Trophoblast cell (in vitro differentiated cells and primary cell): ENCODE data around the gene ZC3H13.
"Not testable (repeated sequence)": the region's sequence is repeated elsewhere in the genome, so short reads cannot be mapped to it uniquely, and the experiment has no call there.

Source experiments
- DNase-seq, 2 donors: peaks; one replicate each; pipeline ENCODE4 v3.0.0-alpha.2; 2016
- H2AFZ ChIP-seq: 2 replicates; pipeline ENCODE4 v1.6.1; 2013; ENCODE audit warnings: low read length, moderate library complexity, mild to moderate bottlenecking; ENCODE audit not compliant: insufficient read depth, poor library complexity
- H2AK5ac ChIP-seq: 2 replicates; pipeline ENCODE4 v1.6.1; 2013; ENCODE audit warnings: mild to moderate bottlenecking, low read length
- H2BK120ac ChIP-seq: 2 replicates; pipeline ENCODE4 v1.6.1; 2013; ENCODE audit warnings: low read length, mild to moderate bottlenecking, moderate library complexity; ENCODE audit not compliant: insufficient read depth, poor library complexity
- H2BK12ac ChIP-seq: 2 replicates; pipeline ENCODE4 v1.6.1; 2013; ENCODE audit warnings: mild to moderate bottlenecking, low read length, moderate library complexity
- H2BK5ac ChIP-seq: 2 replicates; pipeline ENCODE4 v1.6.1; 2013; ENCODE audit warnings: low read length, low read depth, moderate library complexity, mild to moderate bottlenecking; ENCODE audit not compliant: poor library complexity
- H3K14ac ChIP-seq: 2 replicates; pipeline ENCODE4 v1.6.1; 2013; ENCODE audit warnings: mild to moderate bottlenecking, low read length
- H3K18ac ChIP-seq: 2 replicates; pipeline ENCODE4 v1.6.1; 2013; ENCODE audit warnings: mild to moderate bottlenecking, low read length
- H3K23ac ChIP-seq: 2 replicates; pipeline ENCODE4 v1.6.1; 2013; ENCODE audit warnings: low read length
- H3K27ac ChIP-seq: 2 replicates; pipeline ENCODE4 v1.5.1; 2013; ENCODE audit warnings: low read depth, mild to moderate bottlenecking, inconsistent platforms, low read length, moderate library complexity
- H3K27me3 ChIP-seq: 2 replicates; pipeline ENCODE4 v1.6.1; 2013; ENCODE audit warnings: inconsistent platforms, mild to moderate bottlenecking, low read length, moderate library complexity; ENCODE audit not compliant: insufficient read depth
- H3K36me3 ChIP-seq, 2 experiments: 1 replicate in 1 of 2; 2 replicates in 1 of 2; pipeline ENCODE4 v1.6.1; 2013; ENCODE audit warnings: low read length in 2 of 2, mild to moderate bottlenecking in 2 of 2, moderate library complexity in 1 of 2; ENCODE audit not compliant: insufficient read depth in 2 of 2, control insufficient read depth in 1 of 2
- H3K4ac ChIP-seq: 2 replicates; pipeline ENCODE4 v1.6.1; 2013; ENCODE audit warnings: low read depth, mild to moderate bottlenecking, low read length, moderate library complexity
- H3K4me1 ChIP-seq, 2 experiments: 1 replicate in 1 of 2; 2 replicates in 1 of 2; pipeline ENCODE4 v1.6.1; 2013; ENCODE audit warnings: low read length in 2 of 2, mild to moderate bottlenecking in 2 of 2, moderate library complexity in 1 of 2; ENCODE audit not compliant: insufficient read depth in 2 of 2, control insufficient read depth in 1 of 2
- H3K4me2 ChIP-seq: 2 replicates; pipeline ENCODE4 v1.6.1; 2013; ENCODE audit warnings: inconsistent platforms, mild to moderate bottlenecking, low read length, moderate library complexity
- H3K4me3 ChIP-seq: 2 replicates; pipeline ENCODE4 v1.5.1; 2013; ENCODE audit warnings: mild to moderate bottlenecking, low read depth, low read length, inconsistent platforms
- H3K79me1 ChIP-seq: one replicate; pipeline ENCODE4 v1.6.1; 2013; ENCODE audit warnings: low read length
- H3K79me2 ChIP-seq: 2 replicates; pipeline ENCODE4 v1.6.1; 2013; ENCODE audit warnings: low read length, mild to moderate bottlenecking; ENCODE audit not compliant: control insufficient read depth, insufficient read depth, poor library complexity
- H3K9ac ChIP-seq: 2 replicates; pipeline ENCODE4 v1.6.1; 2013; ENCODE audit warnings: mild to moderate bottlenecking, low read length
- H3K9me3 ChIP-seq: 2 replicates; pipeline ENCODE4 v1.6.1; 2013; ENCODE audit warnings: low read depth, mild to moderate bottlenecking, control low read depth, inconsistent platforms, low read length; ENCODE audit not compliant: insufficient read depth
- H4K12ac ChIP-seq: 2 replicates; pipeline ENCODE4 v1.6.1; 2013; ENCODE audit warnings: low read depth, mild to moderate bottlenecking, low read length, moderate library complexity
- H4K8ac ChIP-seq: 2 replicates; pipeline ENCODE4 v1.6.1; 2013; ENCODE audit warnings: low read depth, mild to moderate bottlenecking, low read length, moderate library complexity
- H4K91ac ChIP-seq: one replicate; pipeline ENCODE4 v1.6.1; 2013; ENCODE audit warnings: low read depth, mild to moderate bottlenecking, low read length, moderate library complexity
- WGBS: extraction: QIAGEN DNeasy Blood & Tissue Kit; methylation state at CpG from one replicate; pipeline ENCODE4 v1.1.7; 2013; ENCODE audit warnings: missing lambda C conversion rate; ENCODE audit not compliant: insufficient read length, insufficient coverage; ENCODE audit errors: extremely low coverage; 5-methylcytosine and 5-hydroxymethylcytosine counted together

ZC3H13 gene

GRCh38 chr13:45994752-45995151 lies 57.8 kb downstream of the ZC3H13 start:
- Histone ChIP-seq H3K4me3 (no peak overlapping the region), H3K9ac (no peak overlapping the region), H2BK120ac (no peak overlapping the region), H3K27ac (no peak overlapping the region), H3K4me2 (no peak overlapping the region), H4K8ac (no peak overlapping the region), H3K23ac (no peak overlapping the region), H3K4ac (no peak overlapping the region), H3K14ac (no peak overlapping the region), H4K91ac (no peak overlapping the region), H3K9me3 (no peaks in the 10 kb centered on the region), H3K4me1 (no peaks in the 10 kb centered on the region), H3K36me3 (peaks cover 3 to 6% of the 10 kb centered on the region in 2 experiments), H4K12ac (no peak overlapping the region), H3K79me1 (no peaks in the 10 kb centered on the region), H3K18ac (no peak overlapping the region), H2BK5ac (no peak overlapping the region), H3K79me2 (no peaks in the 10 kb centered on the region), H2AK5ac (no peak overlapping the region), H3K27me3 (no peaks in the 10 kb centered on the region), H2AFZ (no peak overlapping the region), H2BK12ac (no peak overlapping the region)
- no CpG with 5 or more reads among the region's 2 CpGs for WGBS
- DNase-seq, result no peak

GRCh38 chr13:45989607-45990006 lies 62.9 kb downstream of the ZC3H13 start:
- Histone ChIP-seq H2BK5ac (no peak overlapping the region), H3K18ac (no peak overlapping the region), H3K4me2 (no peak overlapping the region), H4K91ac (no peak overlapping the region), H3K14ac (no peak overlapping the region), H3K27me3 (no peaks in the 10 kb centered on the region), H3K4ac (no peak overlapping the region), H3K79me2 (no peaks in the 10 kb centered on the region), H3K79me1 (no peaks in the 10 kb centered on the region), H3K23ac (no peak overlapping the region), H4K8ac (no peak overlapping the region), H3K9ac (no peak overlapping the region), H3K4me3 (no peak overlapping the region), H3K36me3 (peaks cover 5 to 10% of the 10 kb centered on the region in 2 experiments), H2BK120ac (no peak overlapping the region), H3K27ac (no peak overlapping the region), H2AFZ (no peak overlapping the region), H2AK5ac (no peak overlapping the region), H3K4me1 (no peaks in the 10 kb centered on the region), H2BK12ac (no peak overlapping the region), H3K9me3 (no peaks in the 10 kb centered on the region), H4K12ac (no peak overlapping the region)
- no peak for DNase-seq

DNA sequence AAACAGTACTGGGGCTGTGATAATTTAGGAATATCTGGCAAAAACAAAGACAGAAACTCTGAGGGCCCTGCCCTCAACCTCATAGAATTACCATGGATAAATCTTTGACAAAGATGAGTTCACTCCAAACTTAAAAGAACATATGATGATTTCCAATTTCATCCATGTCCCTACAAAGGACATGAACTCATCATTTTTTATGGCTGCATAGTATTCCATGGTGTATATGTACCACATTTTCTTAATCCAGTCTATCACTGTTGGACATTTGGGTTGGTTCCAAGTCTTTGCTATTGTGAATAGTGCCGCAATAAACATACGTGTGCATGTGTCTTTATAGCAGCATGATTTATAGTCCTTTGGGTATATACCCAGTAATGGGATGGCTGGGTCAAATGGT lies 71.4 kb downstream of the ZC3H13 start:
- H4K91ac ChIP-seq, H3K27me3 ChIP-seq, H3K4me1 ChIP-seq, H3K4me3 ChIP-seq, H3K79me2 ChIP-seq, H3K79me1 ChIP-seq, H3K9me3 ChIP-seq, H3K4ac ChIP-seq, H2AFZ ChIP-seq, H3K23ac ChIP-seq, H4K8ac ChIP-seq, H3K9ac ChIP-seq, H2BK5ac ChIP-seq, H3K36me3 ChIP-seq, H2BK12ac ChIP-seq, H4K12ac ChIP-seq, H3K27ac ChIP-seq, H2BK120ac ChIP-seq, DNase-seq, H3K18ac ChIP-seq, H2AK5ac ChIP-seq, H3K4me2 ChIP-seq, H3K14ac ChIP-seq: not testable (repeated sequence)
- WGBS, result no CpG with 5 or more reads among the region's 2 CpGs

DNA sequence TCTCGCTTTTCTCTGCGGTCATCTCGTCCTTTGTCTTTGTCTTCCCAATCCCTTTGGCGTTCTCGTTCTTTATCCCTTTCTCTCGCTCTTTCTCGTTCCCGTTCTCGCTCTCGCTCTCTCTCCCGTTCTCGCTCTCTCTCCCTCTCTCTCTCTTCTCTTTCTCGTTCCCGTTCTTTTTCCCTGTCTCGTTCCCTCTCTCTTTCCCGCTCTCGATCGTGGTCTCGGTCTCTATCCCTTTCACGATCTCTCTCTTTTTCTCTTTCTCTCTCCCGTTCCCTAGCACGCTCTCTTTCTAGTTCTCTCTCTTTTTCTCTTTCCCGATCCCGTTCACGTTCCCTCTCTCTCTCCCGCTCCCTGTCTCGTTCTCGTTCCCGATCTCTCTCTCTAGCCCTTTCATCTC lies 77.2 kb downstream of the ZC3H13 start:
- DNase-seq, result no peak
- Histone ChIP-seq H2AFZ (no peak overlapping the region), H2BK5ac (no peak overlapping the region), H2BK120ac (no peak overlapping the region), H4K91ac (no peak overlapping the region), H4K12ac (no peak overlapping the region), H3K14ac (no peak overlapping the region), H3K27ac (no peak overlapping the region), H4K8ac (no peak overlapping the region), H3K4ac (no peak overlapping the region), H3K4me2 (no peak overlapping the region), H3K27me3 (no peaks in the 10 kb centered on the region), H3K4me1 (no peaks in the 10 kb centered on the region), H3K79me1 (no peaks in the 10 kb centered on the region), H3K9ac (no peak overlapping the region), H3K36me3 (peaks cover 5 to 6% of the 10 kb centered on the region in 2 experiments), H2AK5ac (no peak overlapping the region), H3K23ac (no peak overlapping the region), H3K18ac (no peak overlapping the region), H3K79me2 (no peaks in the 10 kb centered on the region), H3K4me3 (no peak overlapping the region), H3K9me3 (no peaks in the 10 kb centered on the region), H2BK12ac (no peak overlapping the region)
- 100% methylated on average over 26 of the region's 29 CpGs for WGBS
